Endothelial cell of umbilical vein (primary cell): Measurements from ENCODE around the gene ERLIN1. TPM values are rescaled to one million over a fixed set of nuclear protein-coding genes. Genes with fewer than 3 reads are reported as not detected.

ENCODE experiments used
- BruUV-seq: library from RNA; stranded (reverse); fragments of 400-500 nt; replicated peaks from 2 replicates; lab custom pipeline; 2021; lab: Mats Ljungman, UMichigan
- CTCF ChIA-PET: fragments of 300-600, 350-600 bp; sonication (Branson Sonifier 250); formaldehyde crosslinking; loops from one replicate; lab custom pipeline; 2021; ENCODE audit warnings: antibody characterized with exemption, inconsistent platforms; lab: Charles Lee
- POLR2A ChIA-PET: fragments of 300-600, 350-600 bp; sonication (Branson Sonifier 250); formaldehyde crosslinking; loops from one replicate; lab custom pipeline; 2021; ENCODE audit warnings: antibody characterized with exemption, inconsistent platforms; lab: Charles Lee
- DNase-seq: peaks from one replicate; pipeline ENCODE4 v3.0.0-alpha.2; 2011; ENCODE audit warnings: low read depth, low spot score
- FAIRE-seq: peaks from 2 replicates; lab custom pipeline; 2011; peaks lifted over from hg19 to GRCh38; lab: Jason Lieb, UNC
- H2AFZ ChIP-seq: 2 replicates; pipeline ENCODE4 v1.6.0; 2012; ENCODE audit warnings: low read depth, low read length, control low read depth, inconsistent platforms
- H3K27ac ChIP-seq: 2 replicates; pipeline ENCODE4 v1.5.1; 2011; ENCODE audit warnings: low read depth, mild to moderate bottlenecking, control low read depth, low read length, moderate library complexity; ENCODE audit not compliant: insufficient read depth
- H3K27me3 ChIP-seq, 2 experiments: 2 replicates each; pipeline versions ENCODE4 v1.6.0 to v1.6.1; 2011; ENCODE audit warnings: low read length in 2 of 2, mixed read lengths in 1 of 2; ENCODE audit not compliant: control insufficient read depth in 2 of 2, insufficient read depth in 2 of 2
- H3K36me3 ChIP-seq, 2 experiments: 2 replicates in 1 of 2; 3 replicates in 1 of 2; pipeline ENCODE4 v1.5.1; 2011; ENCODE audit warnings: low read length in 2 of 2, mild to moderate bottlenecking in 1 of 2, moderate library complexity in 1 of 2; ENCODE audit not compliant: control insufficient read depth in 2 of 2, insufficient read depth in 2 of 2; ENCODE audit errors: extremely low read depth in 1 of 2
- H3K4me1 ChIP-seq: 3 replicates; pipeline ENCODE4 v1.5.1; 2011; ENCODE audit warnings: mild to moderate bottlenecking, low read length; ENCODE audit not compliant: control insufficient read depth, insufficient read depth; ENCODE audit errors: extremely low read depth
- H3K4me2 ChIP-seq: 2 replicates; pipeline ENCODE4 v1.6.1; 2011; ENCODE audit warnings: low read length, control low read depth, mixed read lengths; ENCODE audit not compliant: insufficient read depth
- H3K4me3 ChIP-seq, 3 experiments: fragments of 200-600 bp in 1 of 3; sonication (generic), shearing (Covaris generic) in 1 of 3; replicated peaks in 1 of 3; 2 replicates each; pipeline ENCODE4 v1.5.1; 2011 to 2016; ENCODE audit warnings: control low read depth in 3 of 3, low read length in 3 of 3, mild to moderate bottlenecking in 2 of 3, inconsistent platforms in 1 of 3, low read depth in 1 of 3, moderate library complexity in 1 of 3; ENCODE audit not compliant: insufficient read depth in 1 of 3
- H3K79me2 ChIP-seq: 2 replicates; pipeline ENCODE4 v1.6.0; 2012; ENCODE audit warnings: low read length, inconsistent platforms; ENCODE audit not compliant: control insufficient read depth, insufficient read depth
- H3K9ac ChIP-seq: replicated peaks from 2 replicates; pipeline ENCODE3; 2011; ENCODE audit warnings: low read length, control low read depth; ENCODE audit not compliant: insufficient read depth; ENCODE audit errors: extremely low read depth
- H3K9me1 ChIP-seq: replicated peaks from 3 replicates; pipeline ENCODE4 v1.6.0; 2011; ENCODE audit warnings: mild to moderate bottlenecking, low read length; ENCODE audit not compliant: control insufficient read depth, insufficient read depth; ENCODE audit errors: extremely low read depth
- H3K9me3 ChIP-seq: replicated peaks from 2 replicates; pipeline ENCODE4 v1.5.1; 2012; ENCODE audit warnings: low read length, inconsistent platforms; ENCODE audit not compliant: control insufficient read depth, insufficient read depth
- H4K20me1 ChIP-seq: replicated peaks from 2 replicates; pipeline ENCODE3; 2011; ENCODE audit warnings: mild to moderate bottlenecking, low read length; ENCODE audit not compliant: control insufficient read depth, insufficient read depth; ENCODE audit errors: extremely low read depth
- CTCF ChIP-seq, 2 donors: IDR thresholded peaks; 1 replicate in 1 of 2; 2 replicates in 1 of 2; pipeline ENCODE4 v1.5.1; 2011; ENCODE audit warnings: low read length in 2 of 2, mild to moderate bottlenecking in 2 of 2, moderate library complexity in 2 of 2, control low read depth in 1 of 2, inconsistent platforms in 1 of 2, low read depth in 1 of 2; ENCODE audit not compliant: insufficient read depth in 1 of 2; ENCODE audit errors: extremely low read depth in 1 of 2
- EZH2 ChIP-seq: IDR thresholded peaks from 2 replicates; pipeline ENCODE4 v1.6.1; 2012; ENCODE audit warnings: borderline replicate concordance, low read depth, mild to moderate bottlenecking, moderate library complexity, low read length, inconsistent platforms; ENCODE audit not compliant: severe bottlenecking
- FOS ChIP-seq: IDR thresholded peaks from 2 replicates; pipeline ENCODE4 v1.6.1; 2011; ENCODE audit warnings: mild to moderate bottlenecking, low read length, moderate library complexity, borderline replicate concordance; ENCODE audit not compliant: insufficient read depth
- GATA2 ChIP-seq: IDR thresholded peaks from 2 replicates; pipeline ENCODE4 v1.7.0; 2011; ENCODE audit warnings: low read depth, mild to moderate bottlenecking, moderate library complexity, mixed read lengths, low read length; ENCODE audit not compliant: insufficient read length, insufficient read depth
- JUN ChIP-seq: IDR thresholded peaks from 2 replicates; pipeline ENCODE4 v1.6.1; 2011; ENCODE audit warnings: borderline replicate concordance, low read depth; ENCODE audit not compliant: insufficient read length, insufficient read depth
- MYC ChIP-seq: IDR thresholded peaks from one replicate; pipeline ENCODE4 v1.6.1; 2011; ENCODE audit warnings: mild to moderate bottlenecking, low read depth, low read length
- POLR2A ChIP-seq: IDR thresholded peaks from 2 replicates; pipeline ENCODE4 v1.6.1; 2012; ENCODE audit warnings: low read depth, mild to moderate bottlenecking, control low read depth, low read length
- POLR2AphosphoS5 ChIP-seq: IDR thresholded peaks from 2 replicates; pipeline ENCODE4 v1.6.1; 2012; ENCODE audit warnings: low read depth, mild to moderate bottlenecking, control low read depth, low read length, moderate library complexity; ENCODE audit not compliant: insufficient read depth
- dilution Hi-C: fragments of 300-500 bp; cut with MboI; formaldehyde crosslinking; loops from one replicate; pipeline ENCODE4 v1.15.0; 2019; ENCODE audit warnings: low sequenced_read_pairs; ENCODE audit not compliant: extremely low pct_ligation_motif_present
- intact Hi-C: fragments of 100-400 bp; cut with micrococcal nuclease; formaldehyde crosslinking; loops from one replicate; pipeline ENCODE4 v1.10.0; 2022
- polyA plus RNA-seq, 4 experiments: library from polyadenylated mRNA; depleted of rRNA in 3 of 4; stranded (reverse) in 3 of 4; unstranded in 1 of 4; fragments of >200 nt; gene quantifications; 2 replicates each; pipeline versions ENCODE4 v1.2.1 to v1.2.3, GENCODE V29; 2011 to 2012; ENCODE audit warnings: missing spikeins in 1 of 4
- total RNA-seq: library from RNA; stranded (reverse); gene quantifications from 2 replicates; pipeline ENCODE4 v1.2.3, GENCODE V29; 2021
- TF ChIP-seq, protein P1 (sequence below): IDR thresholded peaks from 2 replicates; pipeline ENCODE4 v1.6.1; 2011; ENCODE audit not compliant: insufficient read depth, insufficient read length

ERLIN1 gene
- total and polyA plus RNA-seq, 2 donors (not counting 3 experiments of a cell fraction or from before 2014, with no cell fraction given): 30.7 to 51.0 TPM

DNA sequence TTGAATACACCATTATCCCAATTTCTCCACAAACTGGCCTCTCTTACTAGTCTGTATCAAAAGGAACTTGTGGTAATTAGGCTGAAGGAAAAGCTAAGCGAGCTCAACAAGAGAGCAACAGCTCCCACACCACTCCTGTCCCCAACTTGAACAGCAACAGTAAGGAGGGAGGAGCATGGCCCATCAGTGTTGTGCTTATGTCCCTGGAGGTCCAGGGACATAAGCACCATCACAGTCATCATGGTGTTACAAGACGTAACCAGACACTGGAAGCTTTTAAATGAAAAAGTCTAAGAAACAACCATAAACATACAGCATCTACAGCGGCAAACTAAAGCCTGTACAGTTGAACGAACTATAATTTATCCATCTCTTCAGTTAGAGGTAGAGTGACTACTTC, 989 bp downstream of the ERLIN1 start:
- dilution Hi-C loops (no loop called here), intact Hi-C loops (loop anchor here (2.0 to 5.0 kb wide), 2 partner anchors 140 to 187 kb away; no protein-coding TSS in a partner anchor)
- Histone ChIP-seq H3K4me3 (peak overlapping the region; percentile 45 to 76 (median 51)), H3K9me1 (no peaks in the 10 kb centered on the region), H3K36me3 (peaks cover 0 to 7% of the 10 kb centered on the region in 2 experiments), H3K9ac (peak overlapping the region; percentile 55), H4K20me1 (no peaks in the 10 kb centered on the region), H3K27me3 (no peaks in the 10 kb centered on the region), H2AFZ (peak overlapping the region; percentile 25), H3K79me2 (peaks cover 42% of the 10 kb centered on the region), H3K27ac (no peak overlapping the region), H3K4me1 (peaks cover 16% of the 10 kb centered on the region), H3K9me3 (no peaks in the 10 kb centered on the region), H3K4me2 (peak overlapping the region; percentile 83)
- POLR2A ChIA-PET: no interaction called here
- TF ChIP-seq JUN: no peak
- TF ChIP-seq FOS: no peak
- no peak for TF ChIP-seq POLR2AphosphoS5
- BruUV-seq: TSS peak; percentile 24
- DNase-seq: peak; percentile 38
- CTCF ChIA-PET: interaction anchor here (1.1 to 2.6 kb wide), 3 partner anchors 139 to 339 kb away, joined by 4 to 7 read pairs (median 5); no protein-coding TSS in a partner anchor
- FAIRE-seq: no peak

GRCh38 chr10:100184426-100184825, 1.4 kb downstream of the ERLIN1 start:
- H2AFZ ChIP-seq: no peak overlapping the region

More at GRCh38 chr10:100184426-100184825, 1.4 kb downstream of the ERLIN1 start:
- Histone ChIP-seq H3K4me3 (peak overlapping the region in 2 of 3 experiments; percentile 45 to 76), H3K27me3 (no peaks in the 10 kb centered on the region), H3K9ac (peak overlapping the region; percentile 55), H3K9me1 (no peaks in the 10 kb centered on the region), H3K9me3 (no peaks in the 10 kb centered on the region), H3K27ac (no peak overlapping the region), H3K4me2 (peak overlapping the region; percentile 83), H3K36me3 (peaks cover 0 to 7% of the 10 kb centered on the region in 2 experiments), H3K79me2 (peaks cover 42% of the 10 kb centered on the region), H4K20me1 (no peaks in the 10 kb centered on the region), H3K4me1 (peaks cover 16% of the 10 kb centered on the region)
- dilution Hi-C loops: no loop called here
- no peak for DNase-seq
- POLR2A ChIA-PET: no interaction called here
- intact Hi-C loops: loop anchor here (2.0 kb wide), 1 partner anchor 140 kb away; no protein-coding TSS in a partner anchor
- no TSS peak for BruUV-seq
- no peak for FAIRE-seq
- TF ChIP-seq EZH2 (no peak), FOS (no peak), MYC (no peak), JUN (no peak), GATA2 (no peak), POLR2A (no peak), POLR2AphosphoS5 (no peak), CTCF (IDR thresholded peaks at IDR 0.05; ENCODE audit: extremely low read depth in 1 of 2, insufficient read depth in 1 of 2, low read depth in 1 of 2, low read length in 2 of 2) (no peak)
- TF ChIP-seq, protein P1, sequence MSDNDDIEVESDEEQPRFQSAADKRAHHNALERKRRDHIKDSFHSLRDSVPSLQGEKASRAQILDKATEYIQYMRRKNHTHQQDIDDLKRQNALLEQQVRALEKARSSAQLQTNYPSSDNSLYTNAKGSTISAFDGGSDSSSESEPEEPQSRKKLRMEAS: no peak
- CTCF ChIA-PET: interaction anchor here (1.1 to 2.6 kb wide), 3 partner anchors 139 to 339 kb away, joined by 4 to 7 read pairs (median 5); no protein-coding TSS in a partner anchor
